HepG2 (cell line): ENCODE data around the gene CEP19. TPM values are rescaled to one million over a fixed set of nuclear protein-coding genes. Genes with fewer than 3 reads are reported as not detected.
A peak's percentile ranks its signal among the peaks of the same experiment; 100 is the strongest.

Experiments
- ARHGAP35 ChIP-seq: sonication (generic); formaldehyde crosslinking; IDR thresholded peaks from 2 replicates; pipeline ENCODE4 v1.9.0; 2022; ENCODE audit warnings: mild to moderate bottlenecking, inconsistent platforms, moderate library complexity, missing genetic modification reagents, borderline replicate concordance
- CBX1 ChIP-seq: IDR thresholded peaks from one replicate; pipeline ENCODE4 v1.6.1; 2016; ENCODE audit warnings: antibody characterized with exemption, low read depth
- DMAP1 ChIP-seq: IDR thresholded peaks from 2 replicates; pipeline ENCODE4 v1.6.1; 2016
- ETV6 ChIP-seq: sonication (generic); formaldehyde crosslinking; conservative IDR thresholded peaks from 2 replicates; pipeline ENCODE4 v1.4.0; 2020; ENCODE audit warnings: missing genetic modification reagents
- HNRNPH1 ChIP-seq: fragments of 200-400 bp; formaldehyde crosslinking; optimal IDR thresholded peaks from 2 replicates; pipeline ENCODE3; 2017; ENCODE audit warnings: mild to moderate bottlenecking, low read depth, low read length
- HOXD1 ChIP-seq: sonication (generic); formaldehyde crosslinking; IDR thresholded peaks from 2 replicates; pipeline ENCODE4 v1.5.0; 2020; ENCODE audit warnings: missing genetic modification reagents
- NFKB2 ChIP-seq: sonication (generic); formaldehyde crosslinking; IDR thresholded peaks from 2 replicates; pipeline ENCODE4 v1.4.0; 2020; ENCODE audit warnings: missing genetic modification reagents, borderline replicate concordance
- PAF1 ChIP-seq: IDR thresholded peaks from 2 replicates; pipeline ENCODE4 v1.6.1; 2016; ENCODE audit warnings: missing genetic modification reagents, missing compliant biosample characterization
- PHF8 ChIP-seq: sonication (generic); formaldehyde crosslinking; IDR thresholded peaks from 2 replicates; pipeline ENCODE4 v1.5.0; 2020; ENCODE audit warnings: missing genetic modification reagents
- RBM22 ChIP-seq: fragments of 200-400 bp; formaldehyde crosslinking; optimal IDR thresholded peaks from 2 replicates; pipeline ENCODE3; 2017; ENCODE audit warnings: mild to moderate bottlenecking, low read length, moderate library complexity
- SP4 ChIP-seq: sonication (generic); formaldehyde crosslinking; IDR thresholded peaks from 2 replicates; pipeline ENCODE4 v1.8.1; 2023; ENCODE audit warnings: mild to moderate bottlenecking, missing genetic modification reagents
- SSRP1 ChIP-seq: IDR thresholded peaks from 2 replicates; pipeline ENCODE4 v1.6.1; 2016; ENCODE audit warnings: control low read depth
- ZNF543 ChIP-seq: sonication (generic); formaldehyde crosslinking; IDR thresholded peaks from 2 replicates; pipeline ENCODE4 v1.4.0; 2020; ENCODE audit warnings: mild to moderate bottlenecking, missing genetic modification reagents
- ZNF577 ChIP-seq: sonication (generic); formaldehyde crosslinking; IDR thresholded peaks from 2 replicates; pipeline ENCODE4 v1.4.0; 2020; ENCODE audit warnings: mild to moderate bottlenecking, low read depth, missing genetic modification reagents, borderline replicate concordance
- ZNF598 ChIP-seq: sonication (generic); formaldehyde crosslinking; IDR thresholded peaks from 2 replicates; pipeline ENCODE4 v1.5.1; 2020; ENCODE audit warnings: mild to moderate bottlenecking, missing genetic modification reagents, borderline replicate concordance
- ZNF841 ChIP-seq: sonication (generic); formaldehyde crosslinking; IDR thresholded peaks from 2 replicates; pipeline ENCODE4 v1.8.1; 2023; ENCODE audit warnings: missing genetic modification reagents, borderline replicate concordance
- ZSCAN30 ChIP-seq: sonication (generic); formaldehyde crosslinking; IDR thresholded peaks from 2 replicates; pipeline ENCODE4 v1.5.0; 2020; ENCODE audit warnings: mild to moderate bottlenecking, missing genetic modification reagents
- polyA plus RNA-seq, 8 experiments: library from polyadenylated mRNA; depleted of rRNA in 3 of 8; stranded (reverse) in 7 of 8; unstranded in 1 of 8; fragments of >200 nt; fragmentation: Illumina TruSeq in 4 of 8; extraction: Trizol in 4 of 8; gene quantifications; 2 replicates each; pipeline versions ENCODE4 v1.2.1 to v1.2.3, GENCODE V29; 2011 to 2016; ENCODE audit warnings: low read depth in 4 of 8, missing spikeins in 1 of 8, mixed read lengths in 1 of 8; ENCODE audit not compliant: insufficient read depth in 1 of 8
- total RNA-seq, 5 experiments: library from RNA; depleted of rRNA; stranded (reverse); fragments of >200 nt; fragmentation: Illumina TruSeq; extraction: Trizol; gene quantifications; 2 replicates each; pipeline ENCODE4 v1.2.3, GENCODE V29; 2016; ENCODE audit warnings: low read depth in 1 of 5
- TF ChIP-seq, protein P1 (sequence below): sonication (generic); formaldehyde crosslinking; conservative IDR thresholded peaks from 2 replicates; pipeline ENCODE4 v1.8.1; 2023; ENCODE audit warnings: missing genetic modification reagents
- TF ChIP-seq, protein P2 (sequence below): sonication (generic); formaldehyde crosslinking; IDR thresholded peaks from 2 replicates; pipeline ENCODE4 v1.5.1; 2020; ENCODE audit warnings: missing genetic modification reagents, mild to moderate bottlenecking, borderline replicate concordance
- TF ChIP-seq, protein P3 (sequence below): sonication (generic); formaldehyde crosslinking; IDR thresholded peaks from 2 replicates; pipeline ENCODE4 v1.9.0; 2021; ENCODE audit warnings: missing genetic modification reagents, borderline replicate concordance

CEP19 gene
- total and polyA plus RNA-seq, 2 of the 13 experiments (the other 11 are each of a cell fraction or from before 2014, with no cell fraction given), result 0.48 to 1.2 TPM

DNA sequence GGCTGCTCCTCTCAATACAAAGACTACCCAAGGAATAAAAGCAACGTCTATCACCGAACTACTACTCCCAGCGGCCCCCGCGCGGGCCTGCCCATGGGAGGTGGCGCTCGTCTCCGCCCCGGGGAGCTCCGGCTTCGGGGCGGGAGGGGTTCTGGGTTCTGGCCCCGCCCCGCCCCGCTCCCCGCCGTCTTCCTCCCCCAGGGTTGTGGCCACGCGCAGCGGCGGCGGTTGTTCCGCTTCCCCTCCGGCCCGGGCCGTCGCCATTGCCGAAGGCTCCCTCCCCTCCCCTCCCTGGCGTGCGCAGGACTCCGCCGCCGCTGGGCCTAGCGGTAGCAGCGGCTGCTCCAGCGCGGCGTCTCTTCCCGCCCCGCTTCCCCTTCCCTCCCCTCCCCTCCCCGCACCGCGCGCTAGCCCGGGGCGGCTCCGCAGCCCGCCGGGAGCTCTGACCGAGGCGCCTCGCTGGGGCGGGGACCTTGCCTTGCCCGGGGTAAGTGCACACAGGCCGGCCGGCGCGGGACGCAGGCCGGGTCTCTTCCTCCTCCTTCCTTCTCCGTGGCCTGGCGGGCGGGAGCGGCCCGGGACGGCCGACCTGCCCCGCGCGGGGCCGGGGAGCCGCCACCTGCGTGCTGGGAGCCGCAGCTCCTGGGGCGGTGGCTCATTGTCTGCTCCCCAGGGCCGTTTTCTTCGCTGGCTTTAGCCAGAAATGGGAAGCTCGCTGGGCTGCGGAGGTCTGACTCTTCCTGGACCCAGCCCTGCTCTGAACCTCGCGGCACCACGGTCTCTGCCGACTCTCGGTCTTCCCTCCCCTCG, 27.8 kb upstream of the CEP19 start, which contains the start of gene PAK2 (continued):
- TF ChIP-seq, protein P1, sequence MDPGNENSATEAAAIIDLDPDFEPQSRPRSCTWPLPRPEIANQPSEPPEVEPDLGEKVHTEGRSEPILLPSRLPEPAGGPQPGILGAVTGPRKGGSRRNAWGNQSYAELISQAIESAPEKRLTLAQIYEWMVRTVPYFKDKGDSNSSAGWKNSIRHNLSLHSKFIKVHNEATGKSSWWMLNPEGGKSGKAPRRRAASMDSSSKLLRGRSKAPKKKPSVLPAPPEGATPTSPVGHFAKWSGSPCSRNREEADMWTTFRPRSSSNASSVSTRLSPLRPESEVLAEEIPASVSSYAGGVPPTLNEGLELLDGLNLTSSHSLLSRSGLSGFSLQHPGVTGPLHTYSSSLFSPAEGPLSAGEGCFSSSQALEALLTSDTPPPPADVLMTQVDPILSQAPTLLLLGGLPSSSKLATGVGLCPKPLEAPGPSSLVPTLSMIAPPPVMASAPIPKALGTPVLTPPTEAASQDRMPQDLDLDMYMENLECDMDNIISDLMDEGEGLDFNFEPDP, result no peak
- TF ChIP-seq NFKB2 (no peak), HNRNPH1 (no peak), ZNF598 (CRISPR knock-in tag) (no peak), ETV6 (CRISPR knock-in tag) (no peak), ZNF577 (CRISPR knock-in tag) (no peak), ZNF841 (CRISPR knock-in tag) (no peak), ARHGAP35 (CRISPR knock-in tag) (no peak), CBX1 (no peak), SP4 (CRISPR knock-in tag) (0 out of 2 replicates have a peak, but pooled peaks have one; percentile 22), PHF8 (CRISPR knock-in tag) (peak; percentile 77), ZSCAN30 (CRISPR knock-in tag) (no peak), PAF1 (CRISPR knock-in tag) (no peak), HOXD1 (CRISPR knock-in tag) (peak; percentile 72; the same call in 1 of the 2 replicates), SSRP1 (CRISPR knock-in tag) (no peak), RBM22 (no peak), ZNF543 (CRISPR knock-in tag) (no peak), DMAP1 (peak; percentile 76; the same call in 1 of the 2 replicates)
- TF ChIP-seq, protein P2, sequence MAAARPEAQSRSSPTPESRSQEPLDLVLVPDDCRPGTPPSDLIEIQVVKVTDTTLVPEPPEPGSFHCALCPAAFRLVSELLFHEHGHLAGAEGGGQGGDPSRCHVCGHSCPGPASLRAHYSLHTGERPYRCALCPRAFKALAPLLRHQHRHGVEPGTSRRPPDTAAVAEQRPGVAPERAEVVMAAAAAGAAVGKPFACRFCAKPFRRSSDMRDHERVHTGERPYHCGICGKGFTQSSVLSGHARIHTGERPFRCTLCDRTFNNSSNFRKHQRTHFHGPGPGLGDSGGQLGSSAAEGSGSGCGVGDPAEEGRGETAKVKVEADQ, result no peak
- TF ChIP-seq, protein P3, sequence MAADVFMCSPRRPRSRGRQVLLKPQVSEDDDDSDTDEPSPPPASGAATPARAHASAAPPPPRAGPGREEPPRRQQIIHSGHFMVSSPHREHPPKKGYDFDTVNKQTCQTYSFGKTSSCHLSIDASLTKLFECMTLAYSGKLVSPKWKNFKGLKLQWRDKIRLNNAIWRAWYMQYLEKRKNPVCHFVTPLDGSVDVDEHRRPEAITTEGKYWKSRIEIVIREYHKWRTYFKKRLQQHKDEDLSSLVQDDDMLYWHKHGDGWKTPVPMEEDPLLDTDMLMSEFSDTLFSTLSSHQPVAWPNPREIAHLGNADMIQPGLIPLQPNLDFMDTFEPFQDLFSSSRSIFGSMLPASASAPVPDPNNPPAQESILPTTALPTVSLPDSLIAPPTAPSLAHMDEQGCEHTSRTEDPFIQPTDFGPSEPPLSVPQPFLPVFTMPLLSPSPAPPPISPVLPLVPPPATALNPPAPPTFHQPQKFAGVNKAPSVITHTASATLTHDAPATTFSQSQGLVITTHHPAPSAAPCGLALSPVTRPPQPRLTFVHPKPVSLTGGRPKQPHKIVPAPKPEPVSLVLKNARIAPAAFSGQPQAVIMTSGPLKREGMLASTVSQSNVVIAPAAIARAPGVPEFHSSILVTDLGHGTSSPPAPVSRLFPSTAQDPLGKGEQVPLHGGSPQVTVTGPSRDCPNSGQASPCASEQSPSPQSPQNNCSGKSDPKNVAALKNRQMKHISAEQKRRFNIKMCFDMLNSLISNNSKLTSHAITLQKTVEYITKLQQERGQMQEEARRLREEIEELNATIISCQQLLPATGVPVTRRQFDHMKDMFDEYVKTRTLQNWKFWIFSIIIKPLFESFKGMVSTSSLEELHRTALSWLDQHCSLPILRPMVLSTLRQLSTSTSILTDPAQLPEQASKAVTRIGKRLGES (CRISPR knock-in tag), result 0 out of 2 replicates have a peak, but pooled peaks have one; percentile 29
